Osteoblast (primary cell): Measurements from ENCODE around the gene MLLT11. TPM values are rescaled to one million over a fixed set of nuclear protein-coding genes. Genes with fewer than 3 reads are reported as not detected.

Experiments
- DNase-seq: peaks from one replicate; pipeline ENCODE4 v3.0.0; 2011; ENCODE audit warnings: low spot score, mixed read lengths; ENCODE audit not compliant: insufficient read length; ENCODE audit errors: missing footprints
- H2AFZ ChIP-seq: 2 replicates; pipeline ENCODE4 v1.6.0; 2011; ENCODE audit warnings: mild to moderate bottlenecking, low read length
- H3K27ac ChIP-seq: 2 replicates; pipeline ENCODE4 v1.5.1; 2011; ENCODE audit warnings: mild to moderate bottlenecking, low read depth, low read length, moderate library complexity
- H3K27me3 ChIP-seq: 2 replicates; pipeline ENCODE4 v1.6.0; 2012; ENCODE audit warnings: mild to moderate bottlenecking, control low read depth, inconsistent platforms, low read length, moderate library complexity; ENCODE audit not compliant: insufficient read depth
- H3K36me3 ChIP-seq: 2 replicates; pipeline ENCODE4 v1.5.1; 2011; ENCODE audit warnings: mild to moderate bottlenecking, low read length, control low read depth, moderate library complexity; ENCODE audit not compliant: insufficient read depth
- H3K4me1 ChIP-seq: 2 replicates; pipeline ENCODE4 v1.5.1; 2011; ENCODE audit warnings: mild to moderate bottlenecking, low read length, control low read depth, moderate library complexity; ENCODE audit not compliant: insufficient read depth
- H3K4me2 ChIP-seq: 2 replicates; pipeline ENCODE4 v1.6.0; 2011; ENCODE audit warnings: mild to moderate bottlenecking, low read length; ENCODE audit not compliant: insufficient read depth
- H3K4me3 ChIP-seq: fragments of 200-600 bp; sonication (generic); 3 replicates; pipeline ENCODE4 v1.5.1; 2012; ENCODE audit warnings: mild to moderate bottlenecking, low read length, inconsistent platforms; ENCODE audit not compliant: insufficient read depth
- H3K79me2 ChIP-seq: 2 replicates; pipeline ENCODE4 v1.6.0; 2012; ENCODE audit warnings: mild to moderate bottlenecking, low read length, control low read depth, inconsistent platforms; ENCODE audit not compliant: insufficient read depth
- H3K9me3 ChIP-seq: 2 replicates; pipeline ENCODE4 v1.5.1; 2011; ENCODE audit warnings: low read depth, low read length, control low read depth
- H4K20me1 ChIP-seq: 2 replicates; pipeline ENCODE4 v1.6.0; 2012; ENCODE audit warnings: mild to moderate bottlenecking, low read length, control low read depth; ENCODE audit not compliant: insufficient read depth
- total RNA-seq: library from RNA; depleted of rRNA; stranded (reverse); fragments of >200 nt; gene quantifications from 2 replicates; pipeline ENCODE4 v1.2.3, GENCODE V29; 2012
- TF ChIP-seq, protein P1 (sequence below): IDR thresholded peaks from 2 replicates; pipeline ENCODE4 v1.5.1; 2011; ENCODE audit warnings: mild to moderate bottlenecking, low read depth, low read length, moderate library complexity; ENCODE audit errors: extremely low read depth

The MLLT11 gene, protein sequence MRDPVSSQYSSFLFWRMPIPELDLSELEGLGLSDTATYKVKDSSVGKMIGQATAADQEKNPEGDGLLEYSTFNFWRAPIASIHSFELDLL
- total RNA-seq: 1.4 and 1.8 TPM in 2 replicates

DNA sequence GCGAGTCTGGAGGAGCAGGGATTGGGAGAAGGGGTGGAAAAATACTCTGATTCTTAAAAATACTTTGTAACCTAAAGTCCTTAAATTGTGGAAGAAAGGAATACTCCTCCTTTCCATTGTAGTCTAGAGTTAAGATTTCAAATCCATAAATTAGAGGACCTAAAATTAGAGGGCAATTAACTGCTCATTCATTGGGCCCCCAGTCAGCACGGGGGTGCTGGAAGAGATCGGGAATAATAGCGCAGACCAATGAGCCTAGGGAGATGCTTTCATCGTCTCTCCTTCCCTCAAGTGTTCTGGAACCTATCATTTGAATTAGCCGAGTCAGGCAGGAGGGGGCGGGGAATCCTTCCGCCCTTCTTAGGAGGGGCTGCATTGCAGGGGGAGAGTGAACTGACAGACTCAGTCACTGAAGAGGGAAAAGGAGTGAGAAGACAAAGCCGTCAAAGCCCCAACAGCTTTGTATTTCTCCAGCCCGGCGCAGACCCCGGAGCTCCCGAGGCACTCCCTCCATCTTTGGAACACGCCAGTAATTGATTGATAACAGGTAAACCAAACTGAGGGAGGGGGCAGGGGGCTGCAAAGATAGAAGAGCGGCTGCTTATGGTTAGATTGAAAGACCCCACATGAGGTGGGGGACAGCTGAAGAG is at the start of gene MLLT11:
Gene MLLT11, plus strand, starts transcription at position 391 of the 650 bp plus-strand sequence. CDS start 6,828 bp downstream, outside the sequence.
- Histone ChIP-seq H4K20me1 (peaks cover 34% of the 10 kb centered on the region), H3K4me2 (peak within 1 kb of the TSS; percentile 100), H3K36me3 (peaks cover 19% of the 10 kb centered on the region), H2AFZ (peak within 1 kb of the TSS; percentile 95), H3K4me3 (peak within 1 kb of the TSS; percentile 98), H3K79me2 (peaks cover 88% of the 10 kb centered on the region), H3K9me3 (no peaks in the 10 kb centered on the region), H3K27ac (peak within 1 kb of the TSS; percentile 94), H3K27me3 (no peaks in the 10 kb centered on the region), H3K4me1 (peaks cover 43% of the 10 kb centered on the region)
- peak; percentile 88 for DNase-seq
- TF ChIP-seq, protein P1, sequence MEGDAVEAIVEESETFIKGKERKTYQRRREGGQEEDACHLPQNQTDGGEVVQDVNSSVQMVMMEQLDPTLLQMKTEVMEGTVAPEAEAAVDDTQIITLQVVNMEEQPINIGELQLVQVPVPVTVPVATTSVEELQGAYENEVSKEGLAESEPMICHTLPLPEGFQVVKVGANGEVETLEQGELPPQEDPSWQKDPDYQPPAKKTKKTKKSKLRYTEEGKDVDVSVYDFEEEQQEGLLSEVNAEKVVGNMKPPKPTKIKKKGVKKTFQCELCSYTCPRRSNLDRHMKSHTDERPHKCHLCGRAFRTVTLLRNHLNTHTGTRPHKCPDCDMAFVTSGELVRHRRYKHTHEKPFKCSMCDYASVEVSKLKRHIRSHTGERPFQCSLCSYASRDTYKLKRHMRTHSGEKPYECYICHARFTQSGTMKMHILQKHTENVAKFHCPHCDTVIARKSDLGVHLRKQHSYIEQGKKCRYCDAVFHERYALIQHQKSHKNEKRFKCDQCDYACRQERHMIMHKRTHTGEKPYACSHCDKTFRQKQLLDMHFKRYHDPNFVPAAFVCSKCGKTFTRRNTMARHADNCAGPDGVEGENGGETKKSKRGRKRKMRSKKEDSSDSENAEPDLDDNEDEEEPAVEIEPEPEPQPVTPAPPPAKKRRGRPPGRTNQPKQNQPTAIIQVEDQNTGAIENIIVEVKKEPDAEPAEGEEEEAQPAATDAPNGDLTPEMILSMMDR: no peak

DNA sequence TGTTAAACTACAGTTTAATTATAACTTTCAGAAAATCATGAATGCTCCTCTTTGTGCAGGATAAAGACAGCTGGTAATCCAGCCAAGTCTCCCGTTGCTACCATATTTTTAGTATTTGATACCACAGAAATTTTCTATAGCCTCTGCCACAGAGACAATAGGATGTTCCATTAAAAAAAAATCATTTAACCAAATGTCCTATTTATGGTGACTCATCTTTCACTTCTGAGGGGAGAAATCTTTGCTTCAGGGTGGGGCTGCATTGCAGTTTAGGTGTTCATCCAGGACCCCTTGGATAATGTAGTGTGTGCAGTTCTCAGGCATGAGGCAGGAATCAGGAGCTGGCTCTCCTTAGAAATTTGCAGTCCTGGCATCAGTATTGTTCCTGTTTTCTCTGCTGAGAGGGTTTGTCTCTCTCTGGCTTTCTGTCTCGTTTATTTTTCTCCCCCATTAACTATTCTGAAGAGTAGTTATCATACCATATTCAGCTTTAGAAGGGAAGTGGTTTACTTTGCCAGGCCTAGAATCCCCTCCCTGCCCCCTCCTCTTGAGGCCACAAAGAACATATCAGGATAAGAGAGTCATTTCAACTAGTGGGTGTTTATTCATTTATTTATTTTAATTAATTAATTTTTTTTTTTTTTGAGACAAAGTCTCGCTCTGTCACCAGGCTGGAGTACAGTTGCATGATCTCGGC is 48.9 kb upstream of the MLLT11 start:
- Histone ChIP-seq H3K9me3 (no peaks in the 10 kb centered on the region), H3K27ac (no peak overlapping the region), H3K4me2 (no peak overlapping the region), H4K20me1 (no peaks in the 10 kb centered on the region), H3K36me3 (no peaks in the 10 kb centered on the region), H3K4me1 (peaks cover 35% of the 10 kb centered on the region), H3K79me2 (peaks cover 15% of the 10 kb centered on the region), H3K27me3 (no peaks in the 10 kb centered on the region), H3K4me3 (no peak overlapping the region), H2AFZ (no peak overlapping the region)
- TF ChIP-seq, protein P1: no peak
- DNase-seq: no peak

DNA sequence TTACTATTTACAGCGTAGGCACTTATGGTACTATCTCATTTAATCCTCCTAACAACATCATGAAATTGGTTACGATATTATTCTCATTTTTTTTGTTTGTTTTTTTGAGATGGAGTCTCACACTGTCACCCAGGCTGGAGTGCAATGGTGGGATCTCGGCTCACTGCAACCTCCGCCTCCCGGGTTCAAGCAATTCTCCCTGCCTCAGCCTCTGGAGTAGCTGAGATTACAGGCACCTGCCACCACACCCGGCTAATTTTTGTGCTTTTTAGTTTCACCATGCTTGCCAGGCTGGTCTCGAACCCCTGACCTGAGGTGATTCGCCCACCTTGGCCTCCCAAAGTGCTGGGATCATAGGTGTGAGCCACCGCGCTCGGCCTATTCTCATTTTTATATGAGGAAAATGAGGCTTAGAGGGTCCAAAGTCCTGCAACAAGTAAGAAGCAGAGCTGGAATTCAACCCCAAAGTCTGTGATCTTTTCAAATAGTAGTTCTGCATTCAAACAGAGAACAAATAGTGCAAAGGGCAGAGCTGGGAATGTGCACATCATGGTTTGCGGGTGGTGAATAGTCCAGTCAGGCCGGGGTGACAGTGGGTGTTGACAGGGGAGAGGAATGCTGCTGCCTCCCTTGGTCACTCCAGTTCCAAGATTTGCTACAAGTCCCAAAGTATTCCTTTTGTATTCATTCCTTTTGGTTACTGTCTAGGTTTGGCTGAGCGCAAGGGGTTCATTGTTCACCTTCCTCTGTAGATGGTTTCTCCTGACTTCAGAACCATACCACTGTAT is 47.3 kb upstream of the MLLT11 start:
- Histone ChIP-seq H3K9me3 (no peaks in the 10 kb centered on the region), H3K4me3 (no peak overlapping the region), H3K4me2 (no peak overlapping the region), H3K36me3 (peaks cover under 1% of the 10 kb centered on the region), H3K27ac (no peak overlapping the region), H3K4me1 (peaks cover 24% of the 10 kb centered on the region), H3K79me2 (peaks cover 14% of the 10 kb centered on the region), H3K27me3 (no peaks in the 10 kb centered on the region), H4K20me1 (no peaks in the 10 kb centered on the region), H2AFZ (no peak overlapping the region)
- TF ChIP-seq, protein P1: no peak
- no peak for DNase-seq
